GM10248 (cell line): Measurements from ENCODE around the gene PKNOX2.

ENCODE experiments used
- CTCF ChIA-PET: fragments of 300-600 bp; sonication (Branson Sonifier 250); formaldehyde crosslinking; extraction: SDS; loops from one replicate; lab custom pipeline; 2021; ENCODE audit warnings: antibody characterized with exemption; lab: Yijun Ruan, JAX
- POLR2A ChIA-PET: fragments of 350-650 bp; sonication (Branson Sonifier 250); formaldehyde crosslinking; extraction: SDS; loops from one replicate; lab custom pipeline; 2020; ENCODE audit warnings: antibody characterized with exemption; lab: Yijun Ruan, JAX
- DNase-seq: peaks from one replicate; pipeline ENCODE4 v3.0.0; 2012; ENCODE audit errors: extremely low spot score
- CTCF ChIP-seq: IDR thresholded peaks from 2 replicates; pipeline ENCODE4 v1.5.1; 2012; ENCODE audit warnings: mild to moderate bottlenecking, low read depth; ENCODE audit errors: extremely low read depth, missing control alignments, control extremely low read depth

PKNOX2 gene

GRCh38 chr11:125428486-125429173, 264.1 kb downstream of the PKNOX2 start:
- ChIA-PET POLR2A (no interaction called here), CTCF (interaction anchor here (0.6 to 5.5 kb wide), 14 partner anchors 11 to 457 kb away, joined by 3 to 40 read pairs (median 4); no protein-coding TSS in a partner anchor)
- DNase-seq: no peak
- TF ChIP-seq CTCF: no peak

- ChIA-PET POLR2A (no interaction called here), CTCF (interaction anchor here (0.6 to 5.5 kb wide), 17 partner anchors 9 to 456 kb away, joined by 3 to 40 read pairs (median 4); no protein-coding TSS in a partner anchor)
- peak; percentile 79 for DNase-seq
- TF ChIP-seq CTCF: peak; percentile 78
Measured at GRCh38 chr11:125429174-125429707, 264.7 kb downstream of the PKNOX2 start.

GRCh38 chr11:125429807-125430678, 265.5 kb downstream of the PKNOX2 start:
- ChIA-PET POLR2A (no interaction called here), CTCF (interaction anchor here (0.8 to 5.5 kb wide), 19 partner anchors 8 to 455 kb away, joined by 3 to 40 read pairs (median 5); no protein-coding TSS in a partner anchor)
- DNase-seq: no peak
- no peak for TF ChIP-seq CTCF

- ChIA-PET CTCF (interaction anchor here (0.8 to 5.5 kb wide), 9 partner anchors 8 to 34 kb away, joined by 3 to 40 read pairs (median 7); no protein-coding TSS in a partner anchor), POLR2A (no interaction called here)
- TF ChIP-seq CTCF: no peak
- DNase-seq: no peak
Measured at GRCh38 chr11:125431009-125431408, 266.5 kb downstream of the PKNOX2 start.

DNA sequence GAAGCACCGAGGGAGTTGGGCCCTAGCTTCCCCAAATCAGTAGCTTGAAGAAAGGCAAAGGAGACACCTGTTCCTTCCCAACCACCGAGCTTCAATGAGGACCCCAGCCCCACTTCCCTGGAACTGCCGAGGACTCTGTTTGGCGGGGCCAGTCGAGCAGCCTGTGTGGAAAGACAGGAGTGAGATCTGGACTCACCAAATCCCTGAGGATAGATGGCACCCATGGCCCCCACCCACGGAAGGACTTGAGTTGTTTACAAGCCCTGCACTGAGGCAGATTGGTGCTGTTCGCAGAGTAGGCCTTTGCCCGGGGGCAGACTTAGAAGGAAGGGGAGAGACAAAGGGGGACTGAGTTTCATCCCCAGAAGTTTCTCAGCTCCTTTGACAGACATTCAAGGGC, 266.9 kb downstream of the PKNOX2 start:
- no peak for TF ChIP-seq CTCF
- CTCF ChIA-PET: interaction anchor here (0.8 to 5.5 kb wide), 8 partner anchors 9 to 76 kb away, joined by 3 to 40 read pairs (median 6); no protein-coding TSS in a partner anchor
- no peak for DNase-seq
- POLR2A ChIA-PET: no interaction called here
